GM19328 (cell line): ENCODE measurements around the gene SUGP2.

Experiments used
- ATAC-seq: cut with Tn5 transposase; IDR thresholded peaks from one replicate; pipeline ENCODE4 v1.9.1; 2021; ENCODE audit warnings: mild to moderate bottlenecking, moderate library complexity; ENCODE audit not compliant: unreplicated experiment

SUGP2 gene

DNA sequence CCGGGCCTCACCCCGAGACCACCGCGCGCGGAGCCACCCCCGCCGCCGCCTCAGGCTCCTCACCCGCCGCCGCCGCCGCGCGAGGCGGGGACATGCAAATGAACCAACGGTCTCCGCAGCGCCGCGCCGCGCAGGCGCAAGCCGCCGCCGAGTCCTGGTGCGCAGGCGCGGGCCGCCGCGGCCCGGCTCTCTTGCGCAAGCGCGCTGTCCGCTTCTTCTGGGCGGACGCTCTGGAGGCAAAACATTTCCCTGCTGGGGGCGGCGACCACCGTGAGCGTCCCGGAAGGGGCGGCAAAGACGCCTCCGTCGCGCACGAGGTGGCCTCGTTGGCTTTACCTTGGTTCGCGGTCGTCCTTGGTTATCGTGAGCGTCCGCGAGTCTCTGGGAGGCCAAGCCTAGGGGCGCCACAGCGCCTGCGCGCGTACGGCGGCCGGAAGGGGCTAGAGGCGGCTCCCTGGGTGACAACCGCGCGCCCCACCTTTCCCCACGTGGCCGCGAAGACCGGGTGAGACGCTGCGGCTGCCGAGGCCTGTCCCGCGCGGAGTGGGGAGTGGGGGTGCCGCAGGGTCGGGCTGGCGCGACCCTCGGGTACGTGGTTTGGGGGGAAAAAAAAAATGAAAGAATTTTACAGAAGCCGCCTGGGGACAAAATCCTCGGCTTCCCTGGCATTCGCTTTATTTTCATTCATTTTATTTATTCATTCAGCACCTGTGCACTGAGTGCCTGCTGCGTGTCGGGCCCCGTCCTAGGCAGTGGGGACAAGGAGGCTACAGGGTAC lies at the start of gene SUGP2, which contains the start of gene ARMC6:
TSS of gene SUGP2 (minus strand) at position 92 of the 778 bp plus-strand sequence. CDS start 2,446 bp downstream, outside the sequence.
TSS of gene ARMC6 (plus strand) at position 178 of the 778 bp plus-strand sequence. CDS start 607 bp downstream, outside the sequence.
- peak; percentile 69 for ATAC-seq

DNA sequence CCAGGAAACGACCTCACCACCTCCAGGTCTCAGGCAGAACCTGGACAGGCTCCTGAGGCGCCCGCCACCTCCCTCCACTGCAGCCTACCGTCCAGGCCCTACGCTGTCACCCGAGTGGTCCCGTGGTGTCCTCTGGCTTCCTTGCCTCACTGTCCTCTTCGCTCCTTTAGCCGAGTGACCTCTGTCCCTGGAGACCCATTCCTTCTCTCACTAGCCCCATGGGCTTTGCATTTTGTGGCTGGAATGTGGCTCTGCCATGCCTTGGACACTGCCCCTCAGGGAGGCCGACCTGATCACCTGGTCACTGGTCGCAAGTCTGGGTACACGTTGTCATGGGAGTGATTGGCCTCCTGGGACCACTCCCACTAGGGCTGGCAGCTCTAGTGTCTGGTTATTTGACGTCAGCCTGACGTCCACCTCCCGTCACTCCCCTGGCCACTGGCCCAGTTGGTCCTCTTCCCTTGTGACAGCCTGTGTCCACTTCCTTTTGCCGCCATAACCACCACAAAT lies 48.4 kb upstream of the SUGP2 start:
- ATAC-seq, result no peak

DNA sequence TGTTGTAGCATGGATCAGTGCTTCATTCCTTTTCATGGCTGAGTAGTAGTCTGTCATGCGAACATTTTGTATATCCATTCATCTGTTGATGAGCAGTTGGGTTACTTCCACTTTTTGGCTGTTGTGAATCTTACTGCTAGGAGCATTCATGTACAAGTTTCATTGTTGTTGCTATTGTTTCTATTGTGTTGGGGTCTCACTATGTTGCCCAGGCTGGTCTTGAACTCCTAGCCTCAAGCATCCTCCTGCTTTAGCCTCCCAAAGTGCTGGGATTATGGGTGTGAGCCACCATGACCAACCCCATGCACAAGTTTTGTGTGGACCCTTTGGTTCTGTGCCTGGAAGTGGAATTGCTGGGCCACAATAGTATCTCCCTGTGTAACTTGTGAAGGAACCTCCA lies 46.3 kb upstream of the SUGP2 start:
- ATAC-seq, result no peak

DNA sequence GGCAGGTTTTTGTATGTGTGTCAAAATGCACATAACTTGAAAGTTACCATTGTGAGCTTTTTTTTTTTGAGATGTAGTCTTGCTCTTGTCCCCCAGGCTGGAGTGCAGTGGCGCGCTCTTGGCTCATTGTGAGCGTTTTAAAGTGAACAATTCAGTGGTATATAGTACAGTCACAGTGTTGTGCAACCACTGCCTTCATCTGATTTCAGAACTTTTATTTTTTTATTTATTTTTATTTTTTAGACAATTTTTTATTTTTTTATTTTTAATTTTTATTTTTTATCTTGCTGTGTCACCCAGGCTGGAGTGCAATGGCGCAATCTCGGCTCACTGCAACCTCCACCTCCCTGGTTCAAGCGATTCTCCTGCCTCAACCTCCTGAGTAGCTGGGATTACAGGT lies 45.5 kb upstream of the SUGP2 start:
- ATAC-seq, result no peak

DNA sequence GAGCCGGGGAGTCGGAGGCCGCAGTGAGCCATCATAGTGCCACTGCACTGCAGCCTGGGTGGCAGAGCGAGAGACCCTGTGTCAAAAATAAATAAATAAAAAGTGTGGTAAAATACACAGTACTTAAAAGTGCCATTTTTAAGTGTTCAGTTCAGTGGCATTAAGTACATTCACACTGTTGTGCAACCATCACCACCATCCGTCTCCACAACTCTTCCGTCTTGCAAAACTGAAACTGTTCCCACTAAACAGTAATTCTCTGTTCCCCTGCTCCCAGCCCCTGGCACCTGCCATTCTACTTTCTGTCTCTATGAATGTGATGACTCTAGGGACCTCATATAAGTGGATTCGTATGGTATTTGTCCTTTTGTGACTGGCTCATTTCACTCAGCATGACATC lies 43.8 kb upstream of the SUGP2 start:
- ATAC-seq, result no peak

DNA sequence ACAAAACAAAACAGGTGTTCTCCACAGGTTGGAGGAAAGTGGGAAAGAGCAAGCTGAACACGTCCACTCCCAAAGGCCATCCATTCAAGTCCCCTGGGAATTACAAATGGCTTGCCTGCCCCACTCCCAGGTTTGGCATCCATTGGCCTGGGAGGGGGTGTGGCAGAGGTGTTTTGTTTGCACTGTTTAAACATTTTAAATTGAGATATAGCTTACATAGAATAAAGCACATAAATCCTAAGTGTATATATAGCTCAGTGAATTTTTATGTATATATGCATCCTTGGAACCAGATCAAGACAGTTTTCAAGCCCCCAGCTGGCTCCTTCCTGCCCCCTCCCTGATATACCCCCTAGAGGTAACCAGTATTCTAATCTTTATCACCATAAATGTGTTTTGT lies 43.2 kb upstream of the SUGP2 start:
- ATAC-seq, result no peak

DNA sequence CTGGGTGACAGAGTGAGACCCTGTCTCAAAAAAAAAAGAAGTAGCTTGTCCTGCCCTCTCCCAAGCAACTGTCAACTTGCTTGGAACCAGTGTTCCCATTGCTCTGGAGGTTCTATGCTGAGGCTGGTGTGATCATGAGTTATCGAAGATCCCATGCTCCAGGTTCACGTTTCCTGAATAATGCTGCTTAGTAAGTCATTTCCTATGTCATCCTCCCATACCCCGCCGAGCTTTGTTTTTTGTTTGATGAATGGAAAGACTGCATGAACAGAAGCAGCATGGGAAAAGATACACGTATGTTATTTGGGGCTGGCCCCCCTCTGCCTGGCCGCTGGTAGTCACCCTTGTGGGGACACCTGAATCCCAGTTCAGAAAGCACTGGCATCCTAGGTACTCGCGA lies 41.8 kb upstream of the SUGP2 start:
- ATAC-seq, result no peak

DNA sequence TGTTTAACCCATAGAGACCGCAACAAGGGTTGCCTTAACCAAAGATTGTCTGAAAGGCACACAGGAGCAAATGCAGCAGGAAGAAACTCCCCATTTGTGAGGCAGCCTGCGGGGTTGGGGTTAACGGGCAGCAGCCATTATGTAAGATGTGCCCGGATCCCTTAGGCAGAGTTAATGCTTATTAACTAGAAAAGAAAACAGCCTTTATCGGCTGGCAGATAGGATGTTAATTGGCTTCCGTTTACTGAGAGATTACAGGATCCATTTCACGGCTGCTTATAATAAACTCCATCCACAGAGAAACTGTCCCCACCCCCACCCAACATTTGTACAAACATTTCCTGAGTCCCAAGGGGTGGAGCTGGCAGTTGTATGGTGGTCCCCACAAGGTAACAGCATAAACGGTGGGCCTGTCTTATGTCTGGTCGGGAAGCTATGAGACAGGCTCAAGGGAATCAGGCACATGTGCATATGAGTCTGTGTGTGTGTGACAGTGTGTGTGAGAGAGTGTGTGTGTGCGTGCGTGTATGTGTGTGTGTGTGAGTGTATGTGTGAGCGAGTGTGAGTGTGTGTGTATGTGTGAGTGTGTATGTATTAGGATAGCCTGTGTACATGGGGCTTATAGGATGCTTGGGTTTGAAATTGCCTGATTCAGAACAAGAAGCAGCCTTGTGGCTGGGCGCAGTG lies 41.0 kb upstream of the SUGP2 start:
- no peak for ATAC-seq

DNA sequence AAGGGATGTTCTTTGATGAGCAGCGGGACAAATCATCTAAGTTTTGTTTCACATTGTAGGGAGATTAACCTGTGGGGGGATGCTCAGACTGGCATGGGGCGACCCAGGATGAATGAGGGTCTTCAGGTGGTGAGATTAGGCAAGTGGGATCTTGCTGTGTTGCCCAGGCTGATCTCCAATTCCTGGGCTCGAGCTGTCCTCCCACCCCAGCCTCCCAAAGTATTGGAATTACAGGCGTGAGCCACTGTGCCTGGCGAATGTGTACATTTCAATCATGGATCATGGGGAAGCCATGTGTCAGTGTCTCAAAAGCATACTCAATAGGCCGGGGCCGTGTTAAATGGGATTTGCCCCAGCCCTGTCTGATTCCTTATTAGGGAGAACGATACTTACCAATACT lies 38.6 kb upstream of the SUGP2 start:
- ATAC-seq, result no peak

DNA sequence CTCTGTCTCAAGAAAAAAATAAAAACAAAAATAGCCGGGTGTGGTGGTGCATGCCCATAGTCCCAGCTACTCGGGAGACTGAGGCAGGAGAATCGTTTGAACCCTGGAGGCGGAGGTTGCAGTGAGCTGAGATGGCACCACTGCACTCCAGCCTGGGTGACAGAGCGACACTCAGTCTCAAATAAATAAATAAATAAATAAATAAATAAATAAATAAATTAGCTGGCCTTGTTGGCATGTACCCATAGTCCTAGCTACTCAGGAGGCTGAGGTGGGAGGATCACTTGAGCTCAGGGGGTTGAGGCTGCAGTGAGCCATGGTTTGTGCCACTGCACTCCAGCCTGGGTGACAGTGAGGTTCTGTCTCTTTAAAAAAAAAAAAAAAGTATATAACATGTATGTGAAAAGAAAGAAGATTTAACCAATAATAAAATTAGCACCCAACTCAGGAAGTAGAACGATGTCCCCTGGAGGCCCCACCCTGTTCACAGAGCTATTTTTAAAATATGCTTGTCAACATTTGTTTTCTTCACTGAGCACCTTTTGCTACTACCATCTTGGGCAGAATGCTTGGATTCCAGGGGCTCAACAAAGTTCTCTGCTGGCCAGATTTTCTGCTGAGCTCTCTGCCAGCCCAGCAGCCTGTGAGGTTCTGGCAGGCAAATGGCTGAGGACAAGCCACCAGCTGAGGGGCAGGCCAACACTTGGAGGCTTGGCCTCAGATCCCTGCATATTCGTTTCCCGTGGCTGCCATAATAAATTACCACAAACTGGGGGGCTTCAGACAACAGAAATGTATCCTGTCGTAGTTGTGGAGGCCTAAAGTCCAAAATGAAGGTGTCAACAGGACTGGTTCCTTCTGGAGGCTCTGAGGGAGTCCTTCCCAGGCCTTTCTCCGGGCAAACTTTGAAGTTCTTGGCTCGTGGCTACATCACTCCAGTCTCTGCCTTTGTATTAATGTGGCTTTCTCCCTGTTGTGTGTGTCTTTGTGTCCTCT lies 35.6 kb upstream of the SUGP2 start:
- ATAC-seq, result no peak

DNA sequence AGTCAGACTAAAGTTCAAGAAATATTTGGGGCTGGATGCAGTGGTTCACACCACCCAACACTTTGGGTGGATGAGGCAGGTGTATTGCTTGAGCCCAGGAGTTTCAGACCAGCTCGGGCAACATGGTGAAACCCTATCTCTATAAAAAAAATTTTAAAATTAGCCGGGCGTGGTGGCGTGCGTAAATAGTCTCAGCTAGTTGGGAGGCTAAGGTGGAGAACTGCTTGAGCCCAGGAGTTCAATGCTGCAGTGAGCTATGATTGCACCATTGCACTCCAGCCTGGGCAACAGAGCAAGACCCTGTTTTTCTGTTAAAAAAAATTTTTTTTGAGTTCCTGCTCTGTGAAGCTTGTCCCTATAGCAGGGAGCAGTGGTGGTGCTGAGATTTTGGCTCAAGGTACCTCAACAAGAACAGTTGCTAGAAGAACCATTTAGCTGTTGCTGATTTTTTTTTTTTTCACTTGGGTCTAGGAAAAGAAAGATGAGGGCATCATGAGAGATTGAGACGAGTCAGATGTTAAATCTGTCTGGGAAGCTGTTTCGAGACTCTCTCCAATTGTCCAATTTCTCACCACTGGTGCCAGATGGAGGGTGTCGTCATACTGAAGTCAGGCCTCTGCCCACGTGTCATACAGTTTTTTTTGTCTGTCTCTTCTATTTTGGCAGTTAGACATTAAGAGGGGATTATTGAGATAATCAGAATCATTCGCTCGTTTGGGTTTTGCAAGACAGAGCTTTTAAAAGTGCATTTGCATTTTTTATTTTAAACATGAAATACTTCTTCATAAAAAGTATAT lies 34.2 kb upstream of the SUGP2 start:
- ATAC-seq, result no peak

DNA sequence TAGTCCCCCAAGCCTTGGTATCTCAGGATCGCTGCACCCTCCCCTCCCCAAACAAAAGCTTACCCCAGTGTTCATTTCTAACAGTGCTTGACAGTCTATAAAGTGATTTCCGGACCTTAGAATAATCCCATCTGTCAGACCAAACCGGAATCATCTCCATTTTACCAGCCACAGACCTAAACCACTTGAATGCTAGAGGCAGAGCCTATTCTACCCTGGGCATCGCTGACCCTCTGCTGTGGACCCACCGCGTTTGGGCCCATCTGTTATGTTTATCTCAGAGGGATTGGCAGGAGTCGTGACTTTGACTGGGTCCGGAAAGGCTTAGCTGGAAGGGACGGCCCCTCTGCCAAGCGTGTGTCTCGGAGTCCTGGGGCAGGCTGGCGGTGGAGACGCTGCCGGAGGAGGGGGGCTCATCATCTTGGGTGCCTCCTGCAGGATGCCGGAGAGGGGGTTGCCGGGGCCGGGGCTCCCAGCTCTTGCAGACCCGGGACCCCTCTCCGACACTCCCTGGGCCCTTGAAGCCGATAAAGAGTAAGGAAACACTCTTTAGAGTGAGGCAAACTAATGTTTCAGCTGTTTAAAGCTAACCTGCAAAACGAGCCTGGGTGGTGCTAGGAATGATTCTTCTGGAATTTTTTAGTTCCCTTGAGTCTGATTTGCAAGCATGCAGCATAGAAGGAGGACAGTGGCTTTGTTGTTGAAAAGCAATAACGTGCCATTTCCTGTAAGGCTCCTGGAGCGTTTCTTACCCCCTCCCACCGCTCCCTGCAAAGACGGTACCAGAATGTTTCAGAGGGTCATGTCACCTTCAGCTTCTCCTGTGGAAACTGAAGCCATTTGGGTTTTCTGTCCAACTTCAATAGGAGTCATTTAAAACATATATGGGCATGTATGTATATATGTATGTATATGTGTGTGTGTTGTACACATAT lies 31.8 kb upstream of the SUGP2 start:
- ATAC-seq, result no peak

DNA sequence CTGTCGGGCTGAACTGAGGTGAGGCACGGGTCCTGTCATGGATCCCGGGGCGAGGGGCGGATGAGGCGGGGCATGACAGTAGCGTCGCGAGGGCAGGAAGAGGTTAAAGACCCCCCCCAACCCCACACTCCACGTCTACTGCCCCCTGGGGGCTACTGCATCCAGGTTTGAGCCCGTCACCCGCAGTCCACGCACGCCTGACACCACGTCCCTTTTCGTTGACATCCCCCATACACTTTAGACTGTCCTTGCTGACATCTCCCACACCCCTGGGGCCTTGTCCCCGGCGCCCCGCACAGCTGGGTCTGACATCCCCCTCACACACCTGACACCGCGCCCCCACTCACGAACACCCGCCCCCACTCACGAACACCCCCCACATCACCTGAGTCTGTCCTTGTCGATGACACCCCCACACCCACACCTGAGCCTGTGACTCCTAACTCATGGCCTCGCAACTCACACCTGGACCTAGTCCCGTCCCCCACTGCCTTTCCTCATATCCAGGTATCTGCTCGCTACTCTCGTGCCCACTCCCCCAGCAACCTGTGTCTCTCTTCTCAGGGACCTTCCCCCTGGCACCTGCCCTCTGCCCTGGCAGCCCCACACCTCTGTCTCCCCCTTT lies 30.9 kb upstream of the SUGP2 start:
- ATAC-seq, result no peak

DNA sequence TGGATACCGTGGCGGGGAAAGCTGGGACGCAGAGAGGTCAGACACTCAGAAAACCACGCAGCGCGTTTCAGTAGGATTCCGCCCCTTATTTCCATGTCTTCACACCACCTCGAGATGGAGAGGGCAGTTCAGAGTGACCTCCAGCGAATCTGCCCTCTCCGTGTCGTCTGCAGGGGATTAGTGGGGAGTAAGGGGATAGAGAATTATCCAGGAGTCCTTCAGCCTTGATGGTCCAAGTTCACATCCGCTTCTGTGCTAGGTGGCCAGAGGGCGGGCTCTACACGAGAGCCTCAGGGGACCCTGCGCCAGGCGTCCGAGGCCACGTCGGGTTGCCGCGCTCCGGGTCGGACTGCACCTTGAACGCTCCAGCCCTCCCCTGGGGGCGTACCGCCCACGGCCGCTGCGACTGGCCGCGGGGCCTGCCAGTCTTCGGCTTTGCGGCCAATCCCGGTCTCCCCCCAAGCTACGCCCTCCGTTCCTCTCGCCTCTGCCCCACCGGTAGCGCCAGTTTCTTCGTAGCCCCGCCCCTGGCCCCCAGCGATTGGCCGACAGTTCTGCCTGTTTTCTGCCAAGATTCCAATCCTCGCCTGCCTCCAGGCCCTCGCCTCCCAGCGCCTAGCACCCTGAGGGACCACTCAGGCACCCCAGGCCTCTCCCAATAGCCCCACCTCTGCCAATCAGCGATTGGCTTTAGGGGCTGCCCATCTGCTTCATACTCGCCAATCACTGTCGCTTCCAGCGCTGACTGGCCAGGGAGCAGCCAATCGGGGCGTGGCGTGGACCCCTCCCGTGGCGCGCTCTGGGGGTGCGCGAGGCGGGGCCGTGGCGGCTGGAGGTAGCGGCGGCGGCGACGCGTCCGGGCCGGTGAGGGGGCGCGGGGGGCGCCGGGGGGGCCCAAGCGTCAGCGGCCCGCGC lies 30.1 kb upstream of the SUGP2 start, which contains the start of gene SLC25A42:
TSS of gene SLC25A42 (plus strand) at position 812 of the 915 bp plus-strand sequence. CDS start 32,131 bp downstream, outside the sequence.
- ATAC-seq, result peak; percentile 92

DNA sequence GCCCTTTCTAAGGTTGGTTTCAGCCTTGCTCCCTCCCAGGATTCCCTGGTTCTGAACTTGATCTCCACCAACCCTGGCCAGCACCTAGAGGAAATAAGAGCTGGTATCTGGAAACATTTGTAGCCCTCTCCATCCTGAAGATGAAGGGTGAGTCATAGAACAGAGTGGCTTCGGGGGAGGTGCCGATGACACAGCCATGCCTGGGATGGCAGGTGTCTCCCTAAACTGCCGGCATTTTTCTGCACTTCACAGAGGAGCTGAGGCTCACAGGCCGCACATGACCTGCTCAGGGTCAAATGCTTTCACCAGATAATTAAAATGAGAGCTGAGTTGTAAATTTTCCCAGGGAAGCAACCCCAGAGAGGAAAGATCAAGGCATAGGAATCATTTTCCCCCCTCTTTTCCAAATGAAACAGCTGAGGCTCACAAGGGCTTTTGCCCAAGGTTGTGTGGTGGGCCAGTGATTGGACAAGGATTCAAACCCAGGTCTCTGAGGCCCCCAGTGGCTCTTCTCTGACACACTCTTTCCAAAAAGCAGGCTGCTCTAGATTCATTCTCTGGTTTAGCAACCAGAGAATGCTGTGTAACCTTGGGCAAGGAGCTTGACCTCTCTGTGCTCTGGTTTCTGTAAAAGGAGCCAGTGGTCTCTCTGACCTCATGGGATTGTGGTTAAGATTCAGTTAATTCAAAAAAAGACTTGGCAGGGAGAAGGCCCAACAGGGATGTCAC lies 29.3 kb upstream of the SUGP2 start:
- no peak for ATAC-seq

DNA sequence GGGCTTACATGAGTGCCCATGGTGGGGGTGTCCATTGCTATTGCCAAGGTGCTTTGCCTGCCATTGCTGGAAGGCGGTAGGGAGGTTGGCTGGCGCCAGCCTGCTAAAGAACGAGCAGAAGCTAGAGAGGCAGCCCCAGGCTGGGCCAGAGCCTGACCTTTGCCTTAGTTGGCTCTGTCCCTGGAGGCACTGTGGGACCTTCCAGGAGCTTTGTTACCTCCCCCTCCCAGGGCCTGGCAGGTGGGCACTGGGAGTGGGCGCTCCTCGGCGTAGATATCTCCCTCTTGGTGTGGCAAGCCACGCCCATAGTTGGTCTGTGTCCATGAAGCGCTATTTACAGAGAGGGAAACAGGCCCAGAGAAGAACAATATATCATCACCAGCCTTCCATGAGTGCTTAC lies 28.2 kb upstream of the SUGP2 start:
- ATAC-seq, result no peak
